GM19025 (cell line): Measurements from ENCODE around the gene CD151.

Experiments
- ATAC-seq: cut with Tn5 transposase; IDR thresholded peaks from one replicate; pipeline ENCODE4 v1.9.1; 2021; ENCODE audit warnings: mild to moderate bottlenecking, low read depth, moderate library complexity; ENCODE audit not compliant: unreplicated experiment

The CD151 gene

GRCh38 chr11:813072-813455 is 19.7 kb upstream of the CD151 start:
- ATAC-seq: no peak

GRCh38 chr11:813456-814096 is 19.2 kb upstream of the CD151 start:
- ATAC-seq: no peak

- ATAC-seq: no peak
Observed at GRCh38 chr11:815675-816432, 16.9 kb upstream of the CD151 start.

GRCh38 chr11:816433-816779 is 16.3 kb upstream of the CD151 start:
- no peak for ATAC-seq

GRCh38 chr11:818396-819128 is 14.2 kb upstream of the CD151 start, which contains the start of gene PNPLA2:
Gene PNPLA2 (plus strand): TSS chr11:818914. CDS start chr11:819719, 805 bp downstream.
- ATAC-seq: no peak

- peak; percentile 65 for ATAC-seq
Observed at GRCh38 chr11:819129-819931, 13.4 kb upstream of the CD151 start.

GRCh38 chr11:819943-820649 is 12.7 kb upstream of the CD151 start:
- peak; percentile 52 for ATAC-seq

GRCh38 chr11:820655-821511 is 11.9 kb upstream of the CD151 start:
- no peak for ATAC-seq

- ATAC-seq: no peak
Observed at GRCh38 chr11:821512-822371, 11.0 kb upstream of the CD151 start.

- no peak for ATAC-seq
Observed at GRCh38 chr11:823441-824291, 9.1 kb upstream of the CD151 start.

- no peak for ATAC-seq
Observed at GRCh38 chr11:824292-824880, 8.4 kb upstream of the CD151 start.

GRCh38 chr11:824942-825341 is 7.8 kb upstream of the CD151 start:
- no peak for ATAC-seq

GRCh38 chr11:825366-826226 is 7.2 kb upstream of the CD151 start:
- no peak for ATAC-seq

- ATAC-seq: no peak
Observed at GRCh38 chr11:826227-826621, 6.5 kb upstream of the CD151 start.

GRCh38 chr11:826836-827145 is 6.0 kb upstream of the CD151 start:
- ATAC-seq: peak; percentile 6

- ATAC-seq: peak; percentile 35
Observed at GRCh38 chr11:827146-827896, 5.4 kb upstream of the CD151 start.
